Thoracic aorta (tissue), 2 donors: ENCODE measurements around the gene SPTAN1. TPM values are rescaled to one million over a fixed set of nuclear protein-coding genes. Genes with fewer than 3 reads are reported as not detected.

Source experiments
- ATAC-seq: fragments of 150-250 bp; one replicate; pipeline ENCODE4 v1.8.0; 2017; ENCODE audit warnings: low read depth; ENCODE audit not compliant: insufficient number of reproducible peaks, low FRiP score
- DNase-seq: peaks from one replicate; pipeline ENCODE4 v3.0.0-alpha.2; 2020; ENCODE audit warnings: low spot score
- H3K27ac ChIP-seq, 2 donors: fragments of 200-600 bp; sonication (generic); 1 replicate in 1 of 2; 2 replicates in 1 of 2; pipeline ENCODE4 v1.5.1; 2016; ENCODE audit warnings: mild to moderate bottlenecking in 2 of 2, moderate library complexity in 2 of 2
- H3K27me3 ChIP-seq: fragments of 200-600 bp; sonication (generic); replicated peaks from 2 replicates; pipeline ENCODE4 v1.6.0; 2016; ENCODE audit warnings: mild to moderate bottlenecking; ENCODE audit not compliant: insufficient read depth
- H3K36me3 ChIP-seq: fragments of 200-600 bp; sonication (generic); one replicate; pipeline ENCODE4 v1.5.1; 2016
- H3K4me1 ChIP-seq, 2 donors: fragments of 200-600 bp; sonication (generic); 1 replicate in 1 of 2; 2 replicates in 1 of 2; pipeline versions ENCODE4 v1.5.1 to v1.6.0; 2016; ENCODE audit warnings: low read depth in 2 of 2, mild to moderate bottlenecking in 1 of 2; ENCODE audit not compliant: control insufficient read depth in 1 of 2
- H3K4me3 ChIP-seq: fragments of 200-600 bp; sonication (generic); 2 replicates; pipeline ENCODE4 v1.5.1; 2016; ENCODE audit warnings: mild to moderate bottlenecking
- H3K9me3 ChIP-seq: fragments of 200-600 bp; sonication (generic); 2 replicates; pipeline ENCODE4 v1.5.1; 2016
- total RNA-seq, 2 donors: library from RNA; depleted of rRNA; stranded (reverse); fragments of >200 nt; gene quantifications; one replicate each; pipeline versions ENCODE4 v1.1.0 to v1.2.3, GENCODE V29; 2016
- TF ChIP-seq, protein P1 (sequence below): fragments of 200-600 bp; sonication (generic); IDR thresholded peaks from one replicate; pipeline ENCODE4 v1.5.1; 2019; ENCODE audit warnings: antibody characterized with exemption

SPTAN1 gene
- total RNA-seq, 2 donors from 2014 or later = 324 to 348 TPM

DNA sequence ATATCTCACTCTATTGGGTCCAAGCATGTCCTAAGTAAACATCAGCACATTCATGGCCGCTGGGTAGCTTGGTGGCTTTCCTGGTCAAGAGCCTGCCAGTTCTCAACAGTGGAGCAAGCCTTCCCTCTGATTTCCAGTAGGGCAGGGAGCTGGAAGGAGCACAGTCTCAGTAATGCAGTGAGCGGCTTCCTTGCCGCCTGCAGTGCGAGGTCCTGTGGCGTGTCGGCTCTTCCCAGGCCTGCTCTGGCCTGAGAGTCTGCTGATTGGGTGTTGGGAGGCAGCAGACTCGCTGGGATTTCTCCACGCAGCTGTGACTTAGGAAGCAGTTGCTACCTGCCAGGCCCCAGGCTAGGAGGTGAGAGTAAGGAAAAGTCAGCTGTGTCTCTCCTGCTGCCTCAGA lies 51.3 kb downstream of the SPTAN1 start:
- Histone ChIP-seq H3K4me3 (no peak overlapping the region), H3K27ac (no peak overlapping the region), H3K27me3 (no peaks in the 10 kb centered on the region), H3K4me1 (peaks cover 4 to 19% of the 10 kb centered on the region in 2 donors), H3K36me3 (peaks cover 73% of the 10 kb centered on the region), H3K9me3 (no peaks in the 10 kb centered on the region)
- DNase-seq = no peak
- TF ChIP-seq, protein P1, sequence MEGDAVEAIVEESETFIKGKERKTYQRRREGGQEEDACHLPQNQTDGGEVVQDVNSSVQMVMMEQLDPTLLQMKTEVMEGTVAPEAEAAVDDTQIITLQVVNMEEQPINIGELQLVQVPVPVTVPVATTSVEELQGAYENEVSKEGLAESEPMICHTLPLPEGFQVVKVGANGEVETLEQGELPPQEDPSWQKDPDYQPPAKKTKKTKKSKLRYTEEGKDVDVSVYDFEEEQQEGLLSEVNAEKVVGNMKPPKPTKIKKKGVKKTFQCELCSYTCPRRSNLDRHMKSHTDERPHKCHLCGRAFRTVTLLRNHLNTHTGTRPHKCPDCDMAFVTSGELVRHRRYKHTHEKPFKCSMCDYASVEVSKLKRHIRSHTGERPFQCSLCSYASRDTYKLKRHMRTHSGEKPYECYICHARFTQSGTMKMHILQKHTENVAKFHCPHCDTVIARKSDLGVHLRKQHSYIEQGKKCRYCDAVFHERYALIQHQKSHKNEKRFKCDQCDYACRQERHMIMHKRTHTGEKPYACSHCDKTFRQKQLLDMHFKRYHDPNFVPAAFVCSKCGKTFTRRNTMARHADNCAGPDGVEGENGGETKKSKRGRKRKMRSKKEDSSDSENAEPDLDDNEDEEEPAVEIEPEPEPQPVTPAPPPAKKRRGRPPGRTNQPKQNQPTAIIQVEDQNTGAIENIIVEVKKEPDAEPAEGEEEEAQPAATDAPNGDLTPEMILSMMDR = no peak
- no peak for ATAC-seq

DNA sequence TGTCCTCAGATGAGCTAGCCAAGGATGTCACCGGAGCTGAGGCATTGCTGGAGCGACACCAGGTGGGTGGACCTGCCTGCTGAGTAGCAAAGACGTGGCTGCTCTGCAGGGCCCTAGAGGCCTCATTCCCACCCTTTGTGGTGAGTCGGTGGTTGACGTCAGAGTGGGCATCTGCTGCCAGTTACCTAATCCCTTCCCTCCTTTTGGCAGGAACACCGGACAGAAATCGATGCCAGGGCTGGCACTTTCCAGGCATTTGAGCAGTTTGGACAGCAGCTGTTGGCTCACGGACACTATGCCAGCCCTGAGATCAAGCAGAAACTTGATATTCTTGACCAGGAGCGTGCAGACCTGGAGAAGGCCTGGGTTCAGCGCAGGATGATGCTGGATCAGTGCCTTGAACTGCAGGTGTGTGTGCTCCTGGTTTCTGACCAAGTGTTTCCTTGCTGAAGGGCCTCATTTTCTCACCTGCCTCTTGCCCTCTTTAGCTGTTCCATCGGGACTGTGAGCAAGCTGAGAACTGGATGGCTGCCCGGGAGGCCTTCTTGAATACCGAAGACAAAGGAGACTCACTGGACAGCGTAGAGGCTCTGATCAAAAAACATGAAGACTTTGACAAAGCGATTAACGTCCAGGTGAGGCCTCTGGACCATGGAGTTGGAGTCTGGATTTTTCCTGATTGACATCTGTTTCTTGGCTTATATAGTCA lies 55.4 kb downstream of the SPTAN1 start:
- Histone ChIP-seq H3K4me3 (no peak overlapping the region), H3K9me3 (no peaks in the 10 kb centered on the region), H3K36me3 (peaks cover 85% of the 10 kb centered on the region), H3K27me3 (no peaks in the 10 kb centered on the region), H3K4me1 (peaks cover 4 to 19% of the 10 kb centered on the region in 2 donors), H3K27ac (peak overlapping the region; percentile 81 to 86)
- TF ChIP-seq, protein P1 = no peak
- DNase-seq (peak; percentile 78), ATAC-seq (peak; percentile 88)

DNA sequence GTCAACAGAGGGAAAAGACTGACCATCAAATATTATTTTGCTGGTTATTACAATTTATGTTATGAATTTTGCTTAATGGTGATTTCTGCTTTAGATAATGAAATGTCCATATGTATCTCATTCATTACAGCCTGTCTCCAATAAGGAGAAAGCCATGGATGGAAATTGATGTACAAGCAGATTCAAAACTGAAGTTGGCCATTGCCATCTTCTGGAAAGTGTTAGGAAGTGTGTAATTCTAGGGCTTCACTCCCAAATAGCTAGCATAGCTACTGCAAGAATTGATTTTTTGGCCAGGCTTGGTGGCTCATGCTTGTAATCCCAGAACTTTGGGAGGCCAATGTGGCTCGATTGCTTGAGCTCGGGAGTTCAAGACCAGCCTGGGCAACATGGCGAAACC lies 58.5 kb downstream of the SPTAN1 start:
- no peak overlapping the region for H3K4me3 ChIP-seq
- DNase-seq (no peak), ATAC-seq (no peak)
- peaks cover 4 to 19% of the 10 kb centered on the region in 2 donors for H3K4me1 ChIP-seq
- no peak overlapping the region for H3K27ac ChIP-seq
- TF ChIP-seq, protein P1 = no peak
- H3K36me3 ChIP-seq = peaks cover 91% of the 10 kb centered on the region
- H3K9me3 ChIP-seq = no peaks in the 10 kb centered on the region
- H3K27me3 ChIP-seq = no peaks in the 10 kb centered on the region

DNA sequence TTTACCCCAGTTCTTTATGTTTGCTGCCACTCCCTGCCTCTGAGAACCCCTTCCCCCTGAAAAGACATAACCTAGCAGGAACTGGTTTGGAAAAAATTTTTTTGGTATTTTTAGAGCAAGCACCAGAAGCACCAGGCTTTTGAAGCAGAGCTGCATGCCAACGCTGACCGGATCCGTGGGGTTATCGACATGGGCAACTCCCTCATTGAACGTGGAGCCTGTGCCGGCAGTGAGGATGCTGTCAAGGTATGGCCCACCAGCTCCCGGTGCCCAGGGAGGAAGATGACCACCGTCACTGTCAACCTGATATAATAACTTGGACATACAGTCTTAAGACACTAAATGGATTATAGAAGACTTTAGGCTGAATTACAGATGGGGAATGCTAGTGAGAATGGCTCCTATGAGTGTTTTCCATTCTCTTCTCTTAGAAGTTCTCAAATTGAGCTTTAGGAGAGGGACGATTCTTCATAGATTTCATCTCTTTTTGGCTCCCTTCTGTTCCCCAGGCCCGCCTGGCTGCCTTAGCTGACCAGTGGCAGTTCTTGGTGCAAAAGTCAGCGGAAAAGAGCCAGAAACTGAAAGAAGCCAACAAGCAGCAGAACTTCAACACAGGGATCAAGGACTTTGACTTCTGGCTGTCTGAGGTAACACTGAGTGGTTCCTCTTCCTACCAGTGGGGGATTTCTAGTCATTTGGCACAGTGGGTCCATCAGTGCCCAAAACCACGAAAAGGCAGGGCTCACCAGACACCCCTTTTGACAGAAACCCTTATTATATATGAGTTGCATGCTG lies 59.4 kb downstream of the SPTAN1 start:
- Histone ChIP-seq H3K27ac (no peak overlapping the region), H3K4me3 (no peak overlapping the region), H3K36me3 (peaks cover 97% of the 10 kb centered on the region), H3K9me3 (no peaks in the 10 kb centered on the region), H3K27me3 (no peaks in the 10 kb centered on the region), H3K4me1 (peaks cover 4 to 18% of the 10 kb centered on the region in 2 donors)
- no peak for DNase-seq
- ATAC-seq = no peak
- TF ChIP-seq, protein P1 = no peak

DNA sequence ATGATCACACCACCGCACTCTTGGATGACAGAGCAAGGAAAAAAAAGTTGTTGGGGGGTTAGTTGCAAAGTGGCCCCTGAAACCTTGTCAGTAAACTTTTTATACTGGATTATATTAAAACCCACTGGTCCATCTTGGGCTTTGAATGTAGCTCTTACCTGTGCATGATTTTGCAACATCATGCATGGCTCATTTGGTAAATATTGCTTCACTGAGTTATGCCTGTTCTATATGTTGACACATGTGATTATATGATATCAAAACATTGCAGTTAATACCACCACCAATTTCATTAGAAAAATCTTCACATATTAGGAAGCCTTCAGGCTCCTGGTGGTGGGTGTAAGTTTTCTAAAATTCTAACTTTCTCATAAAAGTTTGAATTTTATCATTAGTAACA lies 62.3 kb downstream of the SPTAN1 start:
- H3K27me3 ChIP-seq = no peaks in the 10 kb centered on the region
- ATAC-seq (no peak), DNase-seq (no peak)
- H3K4me1 ChIP-seq = no peaks in the 10 kb centered on the region
- H3K36me3 ChIP-seq = peaks cover 97% of the 10 kb centered on the region
- no peaks in the 10 kb centered on the region for H3K9me3 ChIP-seq
- TF ChIP-seq, protein P1 = no peak
- H3K27ac ChIP-seq = no peak overlapping the region
- no peak overlapping the region for H3K4me3 ChIP-seq
